ENCODE measurements around the gene ESRRA. TPM values are rescaled to one million over a fixed set of nuclear protein-coding genes. Genes with fewer than 3 reads are reported as not detected.

Gene ESRRA
- total RNA-seq, 4 donors from 2014 or later: 63.5 to 95.8 (median 76.1) TPM

DNA sequence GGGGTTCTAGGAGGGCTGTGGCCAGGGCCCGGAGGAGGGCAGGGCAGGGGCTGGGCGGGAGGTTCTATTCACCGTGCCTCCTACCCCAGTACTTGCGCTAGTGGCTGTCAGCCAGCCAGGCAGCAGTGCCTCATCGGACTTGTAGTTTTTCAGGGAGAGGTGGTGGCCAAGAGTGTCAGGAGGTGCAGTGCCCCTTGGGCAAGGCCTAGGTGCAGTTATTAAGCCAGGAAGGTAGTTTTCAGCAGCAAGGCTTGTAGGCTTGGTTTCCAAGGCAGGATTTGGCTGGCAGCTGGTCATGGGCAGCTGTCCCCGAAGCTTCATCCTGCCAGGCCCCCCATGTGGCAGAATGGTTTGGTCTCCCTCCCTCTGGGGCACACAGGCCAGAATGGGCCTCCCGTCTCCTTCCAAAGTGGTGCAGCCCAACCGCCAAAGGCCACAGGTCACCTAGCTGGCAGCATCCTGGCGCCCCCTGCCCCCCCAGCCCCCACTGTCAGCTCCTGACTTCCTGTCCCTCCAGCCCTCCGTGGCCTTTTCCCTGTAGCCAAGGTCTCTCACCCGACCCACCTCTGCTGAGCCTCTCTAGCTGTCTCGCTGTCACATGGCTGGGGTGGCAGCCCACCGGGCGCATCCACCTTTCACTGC, 43.2 kb downstream of the ESRRA start:
- no peak overlapping the region for H3K4me3 ChIP-seq
- no peaks in the 10 kb centered on the region for H3K9me3 ChIP-seq
- H3K27ac ChIP-seq (replicated peaks in 1 of 4): no peak overlapping the region
- peaks cover 0 to 3% (median 1%) of the 10 kb centered on the region in 4 donors for H3K4me1 ChIP-seq
- no peaks in the 10 kb centered on the region for H3K36me3 ChIP-seq
- no peaks in the 10 kb centered on the region for H3K27me3 ChIP-seq
- intact Hi-C loops (cut with DNase I): no loop called here
- DNase-seq (ENCODE audit: extremely low spot score): no peak
- TF ChIP-seq POLR2AphosphoS5 (IDR thresholded peaks at IDR 0.05): no peak
- 76% methylated on average over 8 of the region's 14 CpGs for WGBS

DNA sequence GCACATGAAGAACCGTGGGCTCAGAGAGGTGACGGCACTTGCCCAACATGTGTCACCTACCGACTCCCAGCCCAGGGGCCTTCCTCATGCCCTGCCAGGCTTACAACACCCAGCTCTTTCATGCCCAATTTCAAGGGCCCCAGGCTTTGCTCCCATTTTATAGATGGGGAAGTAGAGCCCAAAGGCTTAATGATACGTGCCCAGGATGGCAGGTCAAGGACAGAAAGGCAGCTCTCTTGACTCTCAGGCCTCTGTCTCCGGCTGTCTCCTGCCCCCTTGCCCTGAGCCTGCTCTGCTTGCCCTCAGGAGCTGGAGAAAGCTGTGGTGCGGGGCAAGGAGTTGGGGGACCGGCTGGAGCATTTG, 43.7 kb downstream of the ESRRA start:
- Histone ChIP-seq H3K27ac (replicated peaks in 1 of 4) (no peak overlapping the region), H3K9me3 (no peaks in the 10 kb centered on the region), H3K27me3 (no peaks in the 10 kb centered on the region), H3K36me3 (no peaks in the 10 kb centered on the region), H3K4me1 (peaks cover 0 to 2% (median 0%) of the 10 kb centered on the region in 4 donors), H3K4me3 (no peak overlapping the region)
- intact Hi-C loops (cut with DNase I): no loop called here
- WGBS: 87% methylated on average over 5 of the region's 7 CpGs
- TF ChIP-seq, protein P1, sequence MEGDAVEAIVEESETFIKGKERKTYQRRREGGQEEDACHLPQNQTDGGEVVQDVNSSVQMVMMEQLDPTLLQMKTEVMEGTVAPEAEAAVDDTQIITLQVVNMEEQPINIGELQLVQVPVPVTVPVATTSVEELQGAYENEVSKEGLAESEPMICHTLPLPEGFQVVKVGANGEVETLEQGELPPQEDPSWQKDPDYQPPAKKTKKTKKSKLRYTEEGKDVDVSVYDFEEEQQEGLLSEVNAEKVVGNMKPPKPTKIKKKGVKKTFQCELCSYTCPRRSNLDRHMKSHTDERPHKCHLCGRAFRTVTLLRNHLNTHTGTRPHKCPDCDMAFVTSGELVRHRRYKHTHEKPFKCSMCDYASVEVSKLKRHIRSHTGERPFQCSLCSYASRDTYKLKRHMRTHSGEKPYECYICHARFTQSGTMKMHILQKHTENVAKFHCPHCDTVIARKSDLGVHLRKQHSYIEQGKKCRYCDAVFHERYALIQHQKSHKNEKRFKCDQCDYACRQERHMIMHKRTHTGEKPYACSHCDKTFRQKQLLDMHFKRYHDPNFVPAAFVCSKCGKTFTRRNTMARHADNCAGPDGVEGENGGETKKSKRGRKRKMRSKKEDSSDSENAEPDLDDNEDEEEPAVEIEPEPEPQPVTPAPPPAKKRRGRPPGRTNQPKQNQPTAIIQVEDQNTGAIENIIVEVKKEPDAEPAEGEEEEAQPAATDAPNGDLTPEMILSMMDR (IDR thresholded peaks at IDR 0.05): no peak
- DNase-seq (ENCODE audit: extremely low spot score): no peak

DNA sequence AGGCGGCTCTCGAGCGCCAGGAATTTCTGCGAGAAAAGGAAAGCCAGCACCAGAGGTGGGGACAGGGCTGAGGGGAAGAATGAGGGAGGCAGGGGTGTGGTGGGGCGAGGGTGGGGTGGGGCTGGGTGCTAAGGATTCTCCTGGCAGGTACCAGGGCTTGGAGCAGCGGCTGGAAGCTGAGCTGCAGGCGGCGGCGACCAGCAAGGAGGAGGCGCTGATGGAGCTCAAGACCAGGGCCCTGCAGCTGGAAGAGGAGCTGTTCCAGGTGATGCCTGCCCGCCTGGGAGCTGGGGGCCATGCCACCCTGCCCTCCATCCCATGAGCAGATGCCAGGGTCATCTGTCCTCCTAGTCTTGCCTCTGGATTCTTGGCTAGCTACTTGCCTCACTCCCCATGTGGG, 44.1 kb downstream of the ESRRA start:
- WGBS: 91% methylated on average over 10 of the region's 11 CpGs
- H3K4me1 ChIP-seq: peaks cover 0 to 6% (median under 1%) of the 10 kb centered on the region in 4 donors
- H3K36me3 ChIP-seq: no peaks in the 10 kb centered on the region
- H3K9me3 ChIP-seq: no peaks in the 10 kb centered on the region
- no peak for TF ChIP-seq EP300 (IDR thresholded peaks at IDR 0.05)
- no peak for TF ChIP-seq POLR2A (IDR thresholded peaks at IDR 0.05; ENCODE audit: low read depth)
- TF ChIP-seq, protein P1 (IDR thresholded peaks at IDR 0.05): no peak
- TF ChIP-seq POLR2AphosphoS5 (IDR thresholded peaks at IDR 0.05): no peak
- no peaks in the 10 kb centered on the region for H3K27me3 ChIP-seq
- DNase-seq (ENCODE audit: extremely low spot score): no peak
- H3K4me3 ChIP-seq: no peak overlapping the region
- intact Hi-C loops (cut with DNase I): no loop called here
- no peak overlapping the region for H3K27ac ChIP-seq (replicated peaks in 1 of 4)

DNA sequence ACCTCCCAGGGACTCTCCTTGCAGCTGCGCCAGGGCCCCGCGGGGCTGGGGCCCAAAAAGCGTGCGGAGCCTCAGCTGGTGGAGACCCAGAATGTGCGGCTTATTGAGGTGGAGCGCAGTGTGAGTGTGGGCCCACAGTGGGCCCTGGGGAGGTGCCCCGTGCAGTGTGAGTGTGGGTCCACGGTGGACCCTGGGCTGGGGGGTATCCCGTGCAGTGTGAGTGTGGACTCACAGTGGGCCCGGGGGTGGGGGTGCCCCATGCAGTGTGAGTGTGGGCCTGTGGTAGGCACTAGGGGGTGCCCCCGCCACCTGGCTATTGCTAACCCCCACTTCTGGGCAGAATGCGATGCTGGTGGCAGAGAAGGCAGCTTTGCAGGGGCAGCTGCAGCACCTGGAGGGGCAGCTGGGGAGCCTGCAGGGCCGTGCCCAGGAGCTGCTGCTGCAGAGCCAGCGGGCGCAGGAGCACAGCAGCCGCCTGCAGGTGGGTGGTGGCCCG, 45.9 kb downstream of the ESRRA start:
- Histone ChIP-seq H3K4me1 (peaks cover 10 to 22% (median 15%) of the 10 kb centered on the region in 4 donors), H3K27me3 (no peaks in the 10 kb centered on the region), H3K27ac (replicated peaks in 1 of 4) (no peak overlapping the region), H3K4me3 (no peak overlapping the region), H3K9me3 (no peaks in the 10 kb centered on the region), H3K36me3 (no peaks in the 10 kb centered on the region)
- DNase-seq (ENCODE audit: extremely low spot score): no peak
- intact Hi-C loops (cut with DNase I): no loop called here
- no peak for TF ChIP-seq POLR2AphosphoS5 (IDR thresholded peaks at IDR 0.05)
- no peak for TF ChIP-seq EP300 (IDR thresholded peaks at IDR 0.05)
- WGBS: 91% methylated on average over 16 of the region's 18 CpGs

DNA sequence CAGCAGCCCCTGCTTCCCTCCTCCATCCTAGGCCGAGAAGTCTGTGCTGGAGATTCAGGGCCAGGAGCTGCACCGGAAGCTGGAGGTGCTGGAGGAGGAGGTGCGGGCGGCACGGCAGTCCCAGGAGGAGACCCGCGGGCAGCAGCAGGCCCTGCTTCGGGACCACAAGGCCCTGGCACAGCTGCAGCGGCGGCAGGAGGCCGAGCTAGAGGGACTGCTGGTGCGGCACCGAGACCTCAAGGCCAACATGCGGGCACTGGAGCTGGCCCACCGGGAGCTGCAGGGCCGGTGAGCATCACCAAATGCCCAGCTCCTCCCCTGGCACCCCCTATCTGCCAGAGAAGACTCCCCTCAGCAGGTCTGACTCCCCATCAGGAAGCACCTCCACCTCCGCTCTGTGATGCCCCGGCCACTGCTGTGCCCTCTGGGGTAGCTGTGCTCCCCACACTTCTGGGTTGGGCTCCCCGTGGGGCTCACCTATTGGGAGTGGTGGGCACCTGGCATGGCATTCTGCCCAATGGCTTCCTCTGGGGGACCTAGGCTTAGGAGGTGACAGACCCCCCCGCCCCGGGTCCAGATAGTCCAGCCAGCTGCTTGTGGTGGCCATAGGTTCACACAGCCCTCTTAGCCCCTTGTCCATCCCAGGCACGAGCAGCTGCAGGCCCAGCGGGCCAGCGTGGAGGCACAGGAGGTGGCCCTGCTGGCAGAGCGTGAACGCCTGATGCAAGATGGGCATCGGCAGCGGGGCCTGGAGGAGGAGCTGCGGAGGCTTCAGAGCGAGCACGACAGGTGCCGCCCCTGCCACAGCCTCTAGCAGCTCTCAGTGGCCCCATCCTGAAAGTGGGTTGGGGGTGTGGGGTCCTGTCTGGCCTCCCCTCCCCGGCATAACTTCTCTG, 47.0 kb downstream of the ESRRA start:
- no peak overlapping the region for H3K4me3 ChIP-seq
- no peak overlapping the region for H3K27ac ChIP-seq (replicated peaks in 1 of 4)
- WGBS: 91% methylated on average over 20 of the region's 33 CpGs
- no peaks in the 10 kb centered on the region for H3K36me3 ChIP-seq
- intact Hi-C loops (cut with DNase I): no loop called here
- H3K27me3 ChIP-seq: no peaks in the 10 kb centered on the region
- TF ChIP-seq POLR2A (IDR thresholded peaks at IDR 0.05; ENCODE audit: low read depth) (no peak), POLR2AphosphoS5 (IDR thresholded peaks at IDR 0.05) (no peak), EP300 (IDR thresholded peaks at IDR 0.05) (no peak)
- TF ChIP-seq, protein P1 (IDR thresholded peaks at IDR 0.05): no peak
- no peak for DNase-seq (ENCODE audit: extremely low spot score)
- peaks cover 10 to 22% (median 18%) of the 10 kb centered on the region in 4 donors for H3K4me1 ChIP-seq
- H3K9me3 ChIP-seq: no peaks in the 10 kb centered on the region
